HEK293T (cell line): ENCODE data around the gene MRPL57.

ENCODE experiments used
- BHLHE40 ChIP-seq: fragments of 450-650 bp; IDR thresholded peaks from 2 replicates; pipeline ENCODE4 v1.6.1; 2016; ENCODE audit warnings: mild to moderate bottlenecking, moderate library complexity, borderline replicate concordance
- ELF4 ChIP-seq: fragments of 450-650 bp; IDR thresholded peaks from 2 replicates; pipeline ENCODE4 v1.6.1; 2017; ENCODE audit warnings: antibody characterized with exemption
- FOXK2 ChIP-seq: fragments of 450-650 bp; IDR thresholded peaks from 2 replicates; pipeline ENCODE4 v1.6.1; 2016; ENCODE audit warnings: mild to moderate bottlenecking
- FOXM1 ChIP-seq: fragments of 450-650 bp; IDR thresholded peaks from 2 replicates; pipeline ENCODE4 v1.6.1; 2017; ENCODE audit warnings: mild to moderate bottlenecking, borderline replicate concordance
- HDGF ChIP-seq: fragments of 450-650 bp; IDR thresholded peaks from 2 replicates; pipeline ENCODE4 v1.6.1; 2017; ENCODE audit warnings: antibody characterized with exemption, borderline replicate concordance
- L3MBTL2 ChIP-seq: fragments of 450-650 bp; conservative IDR thresholded peaks from 2 replicates; pipeline ENCODE4 v1.6.1; 2016; ENCODE audit warnings: mild to moderate bottlenecking
- LEF1 ChIP-seq: fragments of 450-650 bp; IDR thresholded peaks from 2 replicates; pipeline ENCODE4 v1.6.1; 2017; ENCODE audit warnings: mild to moderate bottlenecking, borderline replicate concordance
- NFRKB ChIP-seq: fragments of 450-650 bp; IDR thresholded peaks from 2 replicates; pipeline ENCODE4 v1.6.1; 2016; ENCODE audit warnings: mild to moderate bottlenecking, moderate library complexity
- SP1 ChIP-seq: fragments of 450-650 bp; IDR thresholded peaks from 2 replicates; pipeline ENCODE4 v1.6.1; 2017
- SUZ12 ChIP-seq: fragments of 450-650 bp; IDR thresholded peaks from 2 replicates; pipeline ENCODE4 v1.6.1; 2016; ENCODE audit warnings: mild to moderate bottlenecking
- TARDBP ChIP-seq: fragments of 450-650 bp; IDR thresholded peaks from 2 replicates; pipeline ENCODE4 v1.6.1; 2016
- ZNF384 ChIP-seq: fragments of 450-650 bp; IDR thresholded peaks from 2 replicates; pipeline ENCODE4 v1.6.1; 2016

- TF ChIP-seq HDGF, result no peak
- no peak for TF ChIP-seq NFRKB
- no peak for TF ChIP-seq ELF4
- TF ChIP-seq SP1, result no peak
- TF ChIP-seq LEF1, result no peak
- TF ChIP-seq SUZ12, result no peak
- TF ChIP-seq L3MBTL2, result no peak
- TF ChIP-seq FOXM1, result no peak
- TF ChIP-seq FOXK2, result no peak
- TF ChIP-seq BHLHE40, result no peak
- TF ChIP-seq TARDBP, result no peak
- no peak for TF ChIP-seq ZNF384
Observed at GRCh38 chr13:21219036-21219381, 42.6 kb downstream of the MRPL57 start.
